ENCODE data around the gene DCPS.

- TF ChIP-seq CTCF (IDR thresholded peaks at IDR 0.05; ENCODE audit: insufficient read depth, low read depth, low read length) (no peak), EZH2 (IDR thresholded peaks at IDR 0.05; ENCODE audit: insufficient read depth, low read length) (no peak)
Measured at GRCh38 chr11:126328444-126328843, 24.6 kb downstream of the DCPS start.

Measured in astrocyte (in vitro differentiated cells and primary cell).